Suppressor macrophage treated with lipopolysaccharide for 1 hour (primary cell): Measurements from ENCODE around the gene HK1.
"Not testable (repeated sequence)": the region's sequence is repeated elsewhere in the genome, so short reads cannot be mapped to it uniquely, and the experiment has no call there.

ENCODE experiments used
- DNase-seq, 3 donors: peaks; one replicate each; pipeline ENCODE4 v3.0.0-alpha.2; 2020 to 2022

Gene HK1

DNA sequence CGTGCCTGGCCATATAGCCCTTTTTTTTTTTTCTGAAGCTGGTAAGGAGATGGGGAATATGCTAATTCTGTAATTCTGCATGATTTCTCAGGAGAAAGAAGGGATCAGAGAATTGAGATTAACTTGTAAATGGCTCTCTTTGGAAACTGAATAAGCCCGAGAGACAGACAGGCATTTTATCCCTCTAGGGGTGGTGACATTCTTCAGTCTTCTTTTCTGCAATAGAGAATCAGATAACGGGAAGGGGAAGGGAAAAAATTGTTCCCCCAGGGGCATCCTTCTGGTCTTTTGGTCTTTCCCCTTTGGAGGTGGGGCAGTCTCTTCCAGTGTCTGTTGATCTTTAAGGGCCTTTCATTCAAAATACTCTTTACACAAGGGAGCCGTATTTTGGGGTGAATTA, 34.2 kb downstream of the HK1 start:
- no peak for DNase-seq

DNA sequence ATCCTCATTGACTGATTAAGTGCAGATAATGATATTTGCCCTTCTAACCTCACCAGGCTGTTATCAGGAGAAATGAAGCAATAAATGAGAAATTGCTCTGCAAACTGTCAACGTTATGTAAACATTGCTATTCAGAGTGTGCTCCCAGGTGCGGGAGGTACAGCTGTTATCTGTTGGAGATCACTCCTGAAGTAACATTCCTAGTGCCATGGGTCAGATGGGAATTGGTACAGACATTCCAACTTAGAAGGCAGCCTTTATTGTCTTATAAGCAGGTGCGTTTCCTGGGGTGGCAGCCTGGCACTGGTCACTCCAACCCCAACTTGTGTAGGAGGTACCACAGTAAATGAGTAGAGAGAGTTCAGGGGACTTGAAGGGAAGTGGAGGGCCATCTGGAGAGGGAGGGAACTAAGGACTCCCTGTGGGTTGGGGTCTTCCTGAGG, 36.8 kb downstream of the HK1 start:
- DNase-seq, result no peak

DNA sequence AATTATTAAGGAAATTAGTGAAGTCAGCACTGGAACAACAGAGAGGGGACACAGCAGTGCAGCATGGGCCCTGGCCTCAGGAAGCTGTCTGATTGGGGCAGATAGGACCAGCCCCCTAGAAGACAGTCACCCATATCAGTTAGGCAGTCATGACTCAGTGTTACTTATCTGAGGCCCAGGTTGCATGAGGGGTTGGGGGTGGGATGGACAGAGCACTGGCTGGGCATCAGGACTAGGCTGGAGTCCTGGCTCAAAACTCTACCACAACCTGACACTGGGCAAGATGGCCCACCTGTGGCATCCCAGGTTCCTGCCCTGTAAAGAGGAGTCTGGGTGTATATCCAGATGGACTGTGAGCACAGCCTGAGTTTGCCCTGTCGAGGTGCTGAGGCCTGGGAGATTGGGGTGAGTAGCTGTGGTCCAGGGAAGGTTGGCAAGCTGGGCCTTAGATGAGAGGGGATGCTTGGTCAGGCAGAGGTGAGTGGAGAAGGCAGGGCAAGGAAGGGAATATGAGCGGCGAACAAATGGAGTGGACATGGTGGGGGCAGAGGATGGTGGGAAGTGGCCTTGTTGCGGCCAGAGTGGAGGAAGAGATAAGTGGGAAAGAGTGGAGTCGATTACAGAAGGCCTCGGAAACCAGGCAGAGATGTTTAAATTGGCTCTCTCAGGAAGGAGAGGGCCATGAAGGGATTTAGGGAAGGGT, 37.5 kb downstream of the HK1 start:
- DNase-seq, result no peak

DNA sequence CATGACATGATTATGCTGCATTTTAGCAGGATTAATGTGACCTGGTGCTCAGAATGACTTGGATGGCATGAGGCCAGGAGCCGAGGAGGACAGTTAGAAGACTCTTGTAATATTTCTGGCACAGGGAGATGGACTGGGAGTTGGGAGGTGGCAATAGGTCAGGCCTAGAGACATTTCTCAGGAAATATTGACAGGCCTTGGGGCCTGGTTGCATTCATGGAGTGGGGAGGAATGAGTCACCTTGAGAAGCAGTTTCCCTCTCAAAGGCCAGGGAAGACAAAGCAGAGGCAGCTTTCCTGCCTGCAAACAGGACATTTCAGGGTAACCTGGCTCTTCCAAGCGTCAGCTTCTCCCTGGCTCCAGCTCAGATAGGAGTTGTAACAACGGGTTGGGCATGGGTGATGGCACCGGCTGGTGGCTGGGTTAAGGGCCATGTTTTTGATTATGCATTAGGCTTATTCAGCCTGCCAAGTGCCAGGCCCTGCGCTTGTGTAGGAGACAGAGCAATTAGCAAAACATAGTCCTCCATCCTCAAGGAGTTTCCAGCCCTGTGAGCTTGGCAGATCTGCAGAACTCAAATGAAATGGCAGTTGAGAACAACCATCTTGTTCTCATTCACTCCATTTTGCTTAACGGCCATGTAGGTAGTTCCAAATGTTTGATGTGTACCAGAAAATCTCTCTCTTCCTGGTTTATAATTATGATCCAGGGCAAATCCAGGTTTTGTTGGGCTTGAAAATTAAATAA, 38.2 kb downstream of the HK1 start:
- no peak for DNase-seq

DNA sequence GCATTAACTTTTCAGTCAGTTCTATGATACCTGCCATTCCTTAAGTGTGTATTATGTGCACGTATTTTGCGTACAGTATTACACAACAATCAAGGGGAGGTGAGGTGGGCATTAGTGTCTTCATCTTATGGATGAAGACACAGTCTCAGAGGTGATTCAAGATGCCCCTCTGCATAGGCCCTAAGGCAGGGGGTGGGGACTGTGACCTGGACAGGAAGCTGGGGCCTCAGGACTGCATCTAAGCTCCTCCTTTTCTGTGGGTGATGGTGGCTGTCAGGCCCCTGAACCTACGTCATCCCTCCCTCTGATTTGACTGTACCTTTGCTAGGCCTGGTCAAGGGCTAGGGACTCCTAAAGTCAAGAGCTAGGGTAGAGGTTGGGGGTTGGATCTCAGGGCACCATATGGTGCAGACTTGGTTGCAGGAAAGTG, 38.9 kb downstream of the HK1 start:
- no peak for DNase-seq

DNA sequence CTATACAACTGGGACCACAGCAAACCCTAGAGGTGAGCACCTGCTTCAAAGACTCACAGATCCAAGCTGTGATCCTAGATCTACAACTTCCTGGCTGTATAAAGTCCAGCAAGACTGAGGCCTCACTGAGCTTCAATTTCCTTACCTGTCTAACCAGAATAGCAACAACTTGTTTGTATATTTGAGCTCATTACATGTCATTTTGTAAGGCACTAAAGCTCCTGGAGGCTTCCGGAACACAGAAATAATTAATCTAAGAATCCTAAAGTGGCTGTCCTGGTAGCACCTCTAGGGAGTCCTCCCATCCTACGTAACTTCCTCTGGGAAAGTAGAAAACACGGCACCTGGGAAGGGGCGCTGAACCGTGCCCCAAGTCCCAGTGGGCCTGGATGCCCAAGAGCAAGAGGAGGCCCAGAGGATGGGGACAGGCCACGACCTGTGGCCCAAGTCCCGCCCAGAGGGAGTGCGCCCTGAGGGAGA, 39.4 kb downstream of the HK1 start:
- no peak for DNase-seq

DNA sequence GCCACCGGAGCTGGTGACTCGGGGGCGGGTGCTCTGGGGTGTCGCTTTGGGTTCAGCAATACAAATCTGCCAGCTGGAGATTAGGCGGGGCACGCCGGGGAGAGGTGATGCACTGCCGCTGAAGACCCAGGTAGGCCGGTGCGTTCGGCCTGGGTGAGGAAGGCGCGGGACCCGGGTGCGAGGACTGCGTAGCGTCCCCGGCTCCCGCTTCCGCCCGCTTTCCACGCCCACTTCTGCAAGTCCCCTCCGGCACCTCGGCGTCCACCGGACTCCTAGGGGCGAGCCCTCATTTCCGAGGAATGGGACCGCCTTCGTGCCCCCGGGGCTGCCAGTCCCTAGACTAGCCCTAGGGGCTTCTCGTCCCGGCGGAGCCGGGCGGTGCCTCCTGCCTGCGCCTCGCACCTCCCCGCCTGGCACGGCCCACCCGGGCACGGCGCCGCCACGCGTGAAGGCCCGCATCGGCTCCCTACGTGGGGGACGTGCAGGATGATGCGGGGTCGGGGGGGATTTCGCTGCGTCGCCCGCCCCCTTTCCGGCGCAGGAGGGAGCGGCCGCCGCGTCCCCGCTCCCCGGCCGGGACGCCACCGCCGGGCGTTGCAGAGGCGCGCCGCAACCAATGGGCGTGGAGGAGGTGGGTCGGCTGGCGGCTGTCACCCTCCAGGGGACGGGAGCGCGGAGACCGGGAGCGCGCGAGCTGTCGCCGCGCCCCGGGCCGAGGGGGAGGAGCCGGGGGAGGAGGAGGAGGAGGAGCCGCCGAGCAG, 40.0 kb downstream of the HK1 start:
- DNase-seq, result peak; percentile 93 to 98 (median 96)

DNA sequence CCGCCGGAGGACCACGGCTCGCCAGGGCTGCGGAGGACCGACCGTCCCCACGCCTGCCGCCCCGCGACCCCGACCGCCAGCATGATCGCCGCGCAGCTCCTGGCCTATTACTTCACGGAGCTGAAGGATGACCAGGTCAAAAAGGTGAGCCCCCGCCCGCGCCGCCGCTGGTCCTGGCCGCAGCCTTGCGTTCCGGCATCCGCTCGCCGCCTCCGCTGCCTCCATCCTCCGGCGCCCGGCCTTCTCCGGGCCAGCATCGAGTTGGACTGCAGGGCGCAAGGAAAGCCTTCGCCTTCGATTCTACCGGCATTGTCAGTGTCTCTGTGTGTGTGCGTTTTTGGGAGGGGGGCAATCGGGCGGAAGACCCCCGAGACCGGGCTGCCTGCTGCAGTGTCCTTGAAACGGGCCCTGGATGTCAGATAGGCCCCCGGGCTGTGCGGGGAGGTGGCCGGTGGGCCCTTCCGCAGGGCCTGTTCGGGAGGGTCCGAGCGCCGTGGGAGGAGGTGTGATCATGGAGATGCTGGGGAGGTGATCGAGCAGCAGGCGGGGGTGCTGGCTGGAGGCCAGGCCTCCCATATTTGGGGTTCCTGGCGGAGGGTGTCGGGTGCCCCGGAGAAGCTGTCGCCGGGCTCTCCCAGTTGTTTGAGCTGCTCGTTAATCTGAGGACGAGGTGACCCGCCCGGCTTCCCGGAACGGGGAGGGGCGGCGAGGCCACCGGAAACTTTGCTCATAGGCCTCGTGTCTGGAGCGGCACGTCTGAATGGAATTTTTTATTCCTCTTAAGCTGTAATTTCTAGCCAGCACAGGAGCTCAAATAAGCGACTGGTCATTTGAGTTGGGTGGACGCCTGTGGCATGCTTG, 40.8 kb downstream of the HK1 start:
- DNase-seq, result peak; percentile 89 to 92 (median 90)

DNA sequence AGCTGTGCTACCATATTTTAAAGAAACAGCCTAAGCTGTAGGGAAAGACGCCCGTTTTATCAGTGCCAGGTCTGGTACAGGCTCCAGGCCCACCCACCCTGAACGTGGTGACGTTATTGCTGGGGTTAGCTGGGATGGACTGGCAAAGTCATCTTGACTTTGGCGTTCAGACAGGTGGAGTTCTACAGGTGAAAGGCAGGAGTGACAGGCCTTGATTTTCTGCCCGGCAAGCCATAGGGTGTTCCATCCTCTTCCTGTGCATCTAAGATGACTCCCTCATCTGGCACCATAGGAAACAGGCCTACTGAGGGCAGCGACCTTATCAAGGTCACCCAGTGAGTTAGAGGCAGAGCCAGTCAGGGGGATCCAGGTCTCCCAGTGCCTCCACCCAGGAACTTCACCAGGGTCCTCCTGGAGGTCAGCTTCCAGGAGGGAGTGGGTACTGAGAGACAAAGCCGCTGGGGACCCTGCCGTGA, 41.6 kb downstream of the HK1 start:
- no peak for DNase-seq

DNA sequence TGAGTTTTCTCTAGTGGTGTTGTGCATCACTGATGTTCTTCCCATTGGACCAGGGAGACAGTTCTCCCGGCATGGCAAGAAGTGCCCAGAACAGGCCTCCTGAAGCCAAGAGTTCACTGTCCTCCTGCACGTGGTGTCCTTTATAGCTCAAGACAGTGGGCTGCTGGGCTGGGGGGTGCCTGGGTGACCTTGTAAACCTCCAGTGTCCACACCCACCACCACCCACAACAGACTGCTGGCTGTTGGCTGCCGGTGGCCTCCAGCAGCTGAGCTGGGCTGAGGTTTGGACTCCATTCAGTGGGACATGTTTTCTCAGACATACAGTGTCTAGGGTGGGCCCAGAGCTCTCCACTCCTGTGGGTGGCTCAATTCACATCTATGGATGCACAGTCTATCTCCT, 42.2 kb downstream of the HK1 start:
- no peak for DNase-seq

DNA sequence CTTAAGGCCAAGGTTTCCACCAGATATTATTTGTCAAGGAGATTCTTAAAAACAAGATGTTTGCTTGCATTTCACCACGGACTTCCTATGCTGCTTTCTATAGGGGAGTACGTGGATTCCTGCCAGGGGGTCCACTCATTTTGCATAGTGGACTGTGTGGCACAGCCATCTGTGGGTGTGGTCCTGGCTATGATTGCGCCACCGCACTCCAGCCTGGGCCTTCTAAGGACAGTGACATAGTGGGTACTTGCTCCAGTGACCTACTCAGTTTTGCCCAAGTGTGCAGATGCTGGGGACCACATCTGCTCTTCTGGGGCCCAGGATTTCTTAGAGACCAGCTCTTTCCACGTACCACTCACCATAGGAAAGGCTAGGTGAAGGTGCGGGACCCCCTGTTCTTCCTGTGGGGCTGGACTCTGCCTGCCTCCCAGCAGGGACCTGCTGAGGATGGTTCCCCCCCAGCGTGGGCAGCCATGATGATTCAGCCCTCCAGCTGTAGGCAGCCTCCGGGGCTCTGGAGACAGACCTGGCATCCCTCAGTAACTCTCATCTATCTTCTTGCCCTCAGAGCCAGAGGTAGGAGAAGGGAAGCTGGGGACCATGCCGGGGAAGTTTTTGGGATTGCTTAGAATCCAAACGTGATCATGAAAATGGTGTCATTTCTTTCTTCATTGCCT, 42.9 kb downstream of the HK1 start:
- DNase-seq, result peak in 2 of 3 donors; percentile 40 to 49

DNA sequence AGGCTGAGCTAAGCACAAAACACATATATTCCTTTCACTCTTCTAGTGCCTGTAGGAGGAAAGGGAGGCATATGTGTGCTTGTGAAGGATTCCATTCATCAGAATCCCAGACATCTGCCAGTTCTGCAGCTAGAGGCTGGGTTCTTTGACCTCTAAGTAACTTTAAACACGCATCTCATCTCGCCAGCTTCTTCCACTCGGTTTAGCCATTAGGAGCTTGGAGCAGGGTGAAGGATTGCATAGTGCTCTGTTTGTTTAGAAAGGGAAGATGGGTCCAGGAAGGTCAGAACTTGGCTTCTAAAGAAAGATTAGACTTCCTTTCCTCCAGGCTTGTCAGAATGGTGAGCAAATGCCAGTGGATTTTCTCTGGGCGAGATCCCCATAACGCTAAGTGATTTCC, 43.6 kb downstream of the HK1 start:
- no peak for DNase-seq

DNA sequence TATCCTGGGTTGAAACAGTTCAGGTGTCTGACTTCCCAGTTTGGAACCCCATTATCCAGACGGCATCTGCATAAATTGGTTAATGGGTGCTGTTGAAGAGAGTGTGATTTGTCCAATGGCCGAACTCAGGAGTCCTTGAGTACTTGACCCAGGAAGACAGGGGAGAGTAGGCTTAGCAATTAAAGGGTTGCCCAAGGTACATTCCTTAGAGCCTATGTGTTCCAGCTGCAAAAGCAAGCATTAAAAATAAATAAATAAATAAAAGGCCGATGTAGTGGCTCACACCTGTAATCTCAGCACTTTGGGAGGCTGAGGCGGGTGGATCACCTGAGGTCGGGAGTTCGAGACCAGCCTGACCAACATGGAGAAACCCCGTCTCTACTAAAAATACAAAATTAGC, 44.0 kb downstream of the HK1 start:
- not testable (repeated sequence) for DNase-seq

DNA sequence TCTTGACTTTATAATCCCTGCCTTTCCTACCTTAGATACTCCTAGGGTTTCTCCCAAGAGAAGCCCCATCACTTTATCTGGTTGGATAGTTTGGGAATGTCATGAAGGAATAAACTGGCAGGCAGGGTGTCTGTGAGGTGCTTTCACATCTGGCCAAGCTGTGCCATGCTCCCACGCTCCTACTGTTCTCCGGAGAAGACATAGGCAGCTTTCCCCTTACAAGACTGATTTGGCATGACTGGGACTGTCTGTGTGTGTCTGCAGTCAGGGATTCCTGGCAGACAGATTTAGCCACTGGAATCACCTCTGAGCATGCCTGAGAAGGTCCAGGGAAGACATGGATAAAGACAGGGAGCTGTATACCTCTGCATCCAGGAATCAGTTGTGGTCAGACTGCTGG, 45.3 kb downstream of the HK1 start:
- no peak for DNase-seq

DNA sequence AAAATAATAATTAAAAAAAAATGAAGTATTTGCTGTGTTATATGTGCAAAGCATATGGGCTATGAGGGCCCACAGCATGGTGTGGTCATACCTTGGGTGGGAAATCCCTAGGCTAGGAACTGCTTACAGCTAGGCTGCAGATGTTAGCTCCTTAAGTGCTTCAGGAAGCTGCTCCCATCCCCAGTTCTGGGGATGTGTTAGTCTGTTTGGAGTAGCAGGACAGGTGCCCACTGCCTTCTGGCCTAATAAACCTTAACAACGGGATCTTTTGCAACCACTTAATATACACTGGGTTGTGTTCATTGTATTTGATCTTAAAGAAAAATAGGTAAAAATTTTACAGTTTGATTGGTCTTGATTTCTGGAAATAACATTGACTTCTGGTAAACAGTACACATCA, 46.3 kb downstream of the HK1 start:
- no peak for DNase-seq

DNA sequence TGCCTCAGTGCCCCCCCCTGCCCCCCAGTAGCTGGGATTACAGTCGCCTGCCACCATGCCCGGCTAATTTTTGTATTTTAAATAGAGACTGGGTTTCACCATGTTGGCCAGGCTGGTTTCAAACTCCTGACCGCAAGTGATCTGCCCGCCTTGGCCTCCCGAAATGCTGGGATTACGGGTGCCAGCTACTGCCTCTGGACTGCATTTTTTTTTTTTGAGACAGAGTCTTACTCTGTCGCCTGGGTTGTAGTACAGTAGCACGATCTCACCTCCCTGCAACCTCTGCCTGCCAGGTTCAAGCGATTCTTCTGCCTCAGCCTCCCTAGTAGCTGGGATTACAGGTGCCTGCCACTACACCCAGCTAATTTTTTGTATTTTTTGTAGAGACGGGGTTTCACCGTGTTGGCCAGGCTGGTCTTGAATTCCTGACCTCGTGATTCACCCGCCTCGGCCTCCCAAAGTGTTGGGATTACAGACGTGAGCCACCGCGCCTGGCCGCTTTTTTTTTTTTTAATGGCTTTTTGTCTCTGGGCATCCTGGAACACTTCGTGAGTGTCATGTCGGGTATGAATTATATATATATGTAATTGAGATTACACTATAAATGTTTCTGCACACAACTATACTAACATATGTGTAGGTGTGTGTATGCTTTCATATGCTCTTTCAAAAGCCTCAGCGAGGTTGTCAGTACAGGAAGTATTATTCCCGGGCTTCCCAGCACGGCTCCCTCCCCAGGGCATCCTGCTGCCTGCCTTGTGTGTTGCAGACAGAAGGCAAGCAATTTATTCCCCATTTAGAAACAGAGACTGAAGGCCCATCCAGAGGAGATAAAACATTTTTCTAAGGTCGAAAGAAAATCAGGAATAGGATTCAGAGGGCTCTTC, 47.6 kb downstream of the HK1 start:
- not testable (repeated sequence) for DNase-seq

DNA sequence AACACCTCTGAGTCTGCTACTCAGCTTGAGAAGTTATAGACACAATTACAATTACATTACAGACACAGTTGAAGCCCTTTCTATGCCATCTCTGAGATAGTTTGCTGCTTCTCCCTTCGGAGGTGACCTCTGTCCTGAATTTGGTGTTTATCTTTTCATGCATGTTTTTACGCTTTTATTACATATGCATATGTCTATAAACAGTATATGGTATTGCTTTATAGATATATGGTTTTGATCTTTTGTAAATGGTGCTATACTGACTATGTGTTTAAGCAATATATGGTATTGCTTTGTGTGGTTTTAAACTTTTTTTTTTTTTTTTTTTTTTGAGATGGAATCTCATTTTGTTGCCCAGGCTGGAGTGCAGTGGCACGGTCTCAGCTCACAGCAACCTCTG, 48.4 kb downstream of the HK1 start:
- DNase-seq, result no peak

DNA sequence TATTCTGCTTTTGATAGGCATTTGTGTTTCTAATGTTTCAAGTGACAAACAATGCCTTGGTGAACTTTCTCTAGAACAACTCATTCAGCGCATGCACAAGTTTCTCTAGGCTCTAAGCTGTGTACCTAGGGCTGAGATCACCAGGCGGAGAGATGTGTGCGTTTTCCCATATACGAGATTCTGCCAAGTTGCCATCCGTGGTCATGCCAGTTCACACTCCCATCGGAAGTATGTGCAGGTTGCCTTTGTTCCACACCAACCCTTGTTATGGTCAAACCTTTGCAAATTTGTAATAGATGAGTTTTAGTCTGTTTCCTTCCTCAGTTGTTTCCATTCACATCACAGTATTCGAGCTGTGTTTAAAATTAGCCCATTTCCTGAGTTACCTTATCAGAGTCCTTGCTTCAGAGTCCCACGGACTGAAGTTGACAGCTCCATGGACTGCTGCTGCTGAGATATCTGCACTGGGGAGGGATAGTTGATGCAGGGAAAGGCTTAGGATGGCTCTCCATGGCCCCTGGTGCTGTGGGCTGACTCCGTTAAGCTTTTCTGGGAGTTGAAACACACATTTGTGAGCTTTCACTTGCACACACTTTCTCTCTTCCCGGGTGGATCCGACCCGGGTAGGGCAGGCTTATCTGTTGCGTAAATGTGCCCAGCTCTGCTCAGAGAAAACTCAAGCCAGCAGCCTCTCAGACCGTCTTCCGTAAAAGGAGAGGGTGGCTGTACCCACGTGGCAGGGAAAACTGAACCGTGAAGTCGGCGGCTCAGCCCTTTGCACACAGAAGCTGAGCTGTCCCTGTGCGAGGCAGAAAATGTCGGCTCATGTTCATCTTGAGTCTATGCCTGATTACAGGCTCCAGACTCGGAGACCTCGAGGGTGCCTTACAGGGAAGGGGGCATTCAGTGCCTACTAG, 49.4 kb downstream of the HK1 start:
- DNase-seq, result peak; percentile 78 to 82 (median 82)

DNA sequence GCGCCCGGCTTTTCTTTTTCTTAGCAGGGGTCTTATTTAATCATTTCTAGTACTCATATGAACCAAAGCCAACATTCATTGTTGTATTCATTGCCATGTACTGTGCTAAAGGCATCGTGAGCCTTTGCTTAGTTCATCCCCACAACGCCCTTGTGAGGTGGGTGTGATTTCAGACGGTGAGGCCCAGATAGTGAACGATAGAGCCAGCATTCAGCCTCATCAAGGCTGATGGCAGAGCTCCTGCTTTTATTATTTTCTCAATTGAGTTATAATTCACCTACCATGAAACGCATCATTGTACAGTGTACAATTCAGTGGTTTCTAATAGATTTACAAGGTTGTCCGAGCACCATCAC, 50.1 kb downstream of the HK1 start:
- no peak for DNase-seq

DNA sequence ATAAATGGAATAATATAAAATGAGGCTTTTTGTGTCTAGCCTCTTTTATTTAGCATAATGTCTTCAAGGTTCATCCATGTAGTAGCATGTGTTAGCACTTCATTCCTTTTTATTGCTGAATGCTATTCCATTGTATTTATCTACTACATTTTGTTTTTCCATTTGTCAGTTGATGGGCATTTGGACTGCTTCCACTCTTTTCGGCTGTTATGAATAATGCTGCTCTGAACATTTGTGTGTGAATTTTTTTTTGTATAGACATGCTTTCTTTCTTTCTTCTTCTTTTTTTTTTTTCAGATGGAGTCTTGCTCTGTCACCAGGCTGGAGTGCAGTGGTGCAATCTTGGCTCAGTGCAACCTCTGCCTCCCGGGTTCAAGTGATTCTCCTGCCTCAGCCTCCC, 50.6 kb downstream of the HK1 start:
- DNase-seq, result not testable (repeated sequence)
